ENCODE measurements around the gene TBC1D5. TPM values are rescaled to one million over a fixed set of nuclear protein-coding genes. Genes with fewer than 3 reads are reported as not detected.
"Not testable (repeated sequence)": the region's sequence is repeated elsewhere in the genome, so short reads cannot be mapped to it uniquely, and the experiment has no call there.

The TBC1D5 gene, protein sequence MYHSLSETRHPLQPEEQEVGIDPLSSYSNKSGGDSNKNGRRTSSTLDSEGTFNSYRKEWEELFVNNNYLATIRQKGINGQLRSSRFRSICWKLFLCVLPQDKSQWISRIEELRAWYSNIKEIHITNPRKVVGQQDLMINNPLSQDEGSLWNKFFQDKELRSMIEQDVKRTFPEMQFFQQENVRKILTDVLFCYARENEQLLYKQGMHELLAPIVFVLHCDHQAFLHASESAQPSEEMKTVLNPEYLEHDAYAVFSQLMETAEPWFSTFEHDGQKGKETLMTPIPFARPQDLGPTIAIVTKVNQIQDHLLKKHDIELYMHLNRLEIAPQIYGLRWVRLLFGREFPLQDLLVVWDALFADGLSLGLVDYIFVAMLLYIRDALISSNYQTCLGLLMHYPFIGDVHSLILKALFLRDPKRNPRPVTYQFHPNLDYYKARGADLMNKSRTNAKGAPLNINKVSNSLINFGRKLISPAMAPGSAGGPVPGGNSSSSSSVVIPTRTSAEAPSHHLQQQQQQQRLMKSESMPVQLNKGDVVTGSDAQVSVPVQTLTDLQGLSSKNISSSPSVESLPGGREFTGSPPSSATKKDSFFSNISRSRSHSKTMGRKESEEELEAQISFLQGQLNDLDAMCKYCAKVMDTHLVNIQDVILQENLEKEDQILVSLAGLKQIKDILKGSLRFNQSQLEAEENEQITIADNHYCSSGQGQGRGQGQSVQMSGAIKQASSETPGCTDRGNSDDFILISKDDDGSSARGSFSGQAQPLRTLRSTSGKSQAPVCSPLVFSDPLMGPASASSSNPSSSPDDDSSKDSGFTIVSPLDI
- 17.4 TPM for polyA plus RNA-seq (2012; ENCODE audit: low read depth, missing spikeins)

DNA sequence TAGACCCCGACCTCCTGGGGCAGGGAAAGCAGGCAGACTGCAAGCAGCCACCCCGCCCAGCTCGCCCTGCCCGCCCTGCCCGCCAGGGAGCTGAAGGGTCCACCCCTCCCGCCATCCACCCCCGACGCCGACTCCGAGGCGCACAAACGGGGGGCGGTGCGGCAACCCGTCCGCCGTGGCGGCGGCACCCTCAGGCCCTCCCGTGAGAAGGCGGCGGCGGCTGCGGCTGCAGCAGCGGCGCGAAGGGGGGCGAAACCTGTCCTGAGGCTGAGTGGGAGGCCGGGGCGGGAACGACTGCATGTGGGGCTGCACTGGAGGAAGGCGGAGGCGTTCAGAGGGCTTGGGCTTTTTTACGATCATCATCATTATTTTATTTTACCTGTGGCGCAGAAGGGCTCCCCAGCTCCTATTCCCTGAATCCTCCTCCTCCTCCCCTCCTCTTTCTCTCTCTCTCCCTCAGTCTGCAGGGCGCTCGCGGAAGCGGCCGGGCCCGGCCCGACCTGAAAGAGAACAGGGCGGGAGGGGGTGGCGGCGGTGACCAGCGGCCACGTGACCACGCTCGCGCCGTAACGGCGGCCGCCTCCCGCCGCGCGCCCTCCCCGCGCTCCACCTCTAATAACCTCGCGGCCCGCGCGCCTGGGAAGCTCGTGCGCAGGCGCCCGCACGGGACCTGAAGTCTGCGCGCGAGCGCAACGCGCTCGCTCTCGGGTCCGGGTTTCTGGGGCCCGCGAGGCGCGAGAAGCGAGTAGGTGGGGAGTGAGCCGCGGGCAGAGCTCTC lies at the start of gene TBC1D5:
TSS of gene TBC1D5 (minus strand) at position 530 of the 778 bp plus-strand sequence. CDS start 234,061 bp downstream, outside the sequence.
- peak; percentile 84 for DNase-seq (ENCODE audit: insufficient read length, low spot score)
- peak; percentile 95 for FAIRE-seq
- TF ChIP-seq TAF1 (IDR thresholded peaks at IDR 0.05; ENCODE audit: low read depth, low read length) (peak; percentile 47; the same call in 1 of the 2 replicates), PAX5 (IDR thresholded peaks at IDR 0.05; ENCODE audit: insufficient read depth, low read length, severe bottlenecking) (no peak), POLR2AphosphoS5 (IDR thresholded peaks at IDR 0.05; ENCODE audit: low read depth, low read length) (peak; percentile 50), POU2F2 (IDR thresholded peaks at IDR 0.05; ENCODE audit: low read depth, low read length) (peak; percentile 30; the same call in 1 of the 2 replicates), POLR2A (IDR thresholded peaks at IDR 0.05; ENCODE audit: low read depth, low read length) (no peak), SPI1 (IDR thresholded peaks at IDR 0.05; ENCODE audit: low read depth, low read length) (no peak)

DNA sequence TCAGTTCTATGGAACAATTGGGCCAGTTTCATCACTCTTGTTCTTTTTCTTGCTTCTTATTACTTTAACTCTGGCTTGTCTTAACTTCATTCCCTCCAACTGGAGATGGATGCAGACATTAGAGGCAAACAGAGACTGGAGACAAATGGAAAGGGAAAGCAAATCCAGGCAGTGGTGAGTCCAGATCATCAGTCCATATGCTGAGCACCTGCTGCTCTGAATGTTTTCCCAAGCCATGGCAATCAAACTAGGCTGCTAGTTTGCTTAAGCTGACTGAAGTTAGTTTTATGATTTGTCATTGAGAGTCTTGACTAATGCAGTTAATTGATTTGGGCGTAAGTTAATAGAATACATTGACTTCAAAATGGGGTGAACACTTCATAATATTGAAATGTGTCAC lies 41.0 kb upstream of the TBC1D5 start:
- FAIRE-seq, result no peak
- no peak for DNase-seq (ENCODE audit: insufficient read length, low spot score)
- TF ChIP-seq POLR2A (IDR thresholded peaks at IDR 0.05; ENCODE audit: low read depth, low read length) (no peak), TAF1 (IDR thresholded peaks at IDR 0.05; ENCODE audit: low read depth, low read length) (no peak), POLR2AphosphoS5 (IDR thresholded peaks at IDR 0.05; ENCODE audit: low read depth, low read length) (no peak), PAX5 (IDR thresholded peaks at IDR 0.05; ENCODE audit: insufficient read depth, low read length, severe bottlenecking) (no peak), SPI1 (IDR thresholded peaks at IDR 0.05; ENCODE audit: low read depth, low read length) (no peak), POU2F2 (IDR thresholded peaks at IDR 0.05; ENCODE audit: low read depth, low read length) (no peak)

DNA sequence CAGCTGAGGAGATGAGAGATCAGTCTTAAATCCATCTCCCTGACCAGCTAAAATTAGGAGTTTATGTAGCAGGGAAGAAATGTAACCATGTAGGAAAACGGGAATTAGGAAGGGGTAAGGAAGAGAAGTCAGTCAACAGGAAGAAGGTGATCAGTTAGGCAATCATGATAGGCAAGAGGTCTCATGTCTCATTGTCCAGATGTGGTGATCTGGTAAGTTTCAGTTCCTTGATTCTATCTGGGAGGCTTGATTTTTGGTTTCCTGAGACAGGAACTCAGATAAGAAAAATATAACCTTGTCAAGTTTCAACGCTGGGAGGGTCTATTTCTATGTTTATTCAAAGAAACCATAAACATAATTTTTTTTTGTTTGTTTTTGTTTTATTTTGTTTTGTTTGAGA lies 40.3 kb upstream of the TBC1D5 start:
- no peak for TF ChIP-seq POLR2AphosphoS5 (IDR thresholded peaks at IDR 0.05; ENCODE audit: low read depth, low read length)
- peak; percentile 87 for TF ChIP-seq SPI1 (IDR thresholded peaks at IDR 0.05; ENCODE audit: low read depth, low read length)
- FAIRE-seq (peak; percentile 38), DNase-seq (ENCODE audit: insufficient read length, low spot score) (no peak)

DNA sequence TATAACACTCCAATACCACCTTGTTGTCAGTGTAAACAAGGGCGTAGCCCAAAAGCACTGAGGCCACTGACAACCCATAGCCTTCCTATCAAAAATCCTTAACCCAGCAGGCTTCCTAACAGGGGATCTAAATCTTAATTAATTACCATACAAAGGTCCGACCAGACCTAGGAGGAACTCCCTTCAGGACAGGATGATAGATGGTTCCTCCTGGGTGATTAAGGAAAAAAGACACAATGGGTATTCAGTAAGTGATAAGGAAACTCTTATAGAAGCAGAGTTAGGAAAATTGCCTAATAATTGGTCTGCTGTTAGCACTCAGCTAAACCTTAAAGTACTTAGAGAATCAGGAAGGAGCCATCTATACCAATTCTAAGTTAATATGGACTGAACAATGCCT lies 37.9 kb upstream of the TBC1D5 start:
- not testable (repeated sequence) for DNase-seq (ENCODE audit: insufficient read length, low spot score)

DNA sequence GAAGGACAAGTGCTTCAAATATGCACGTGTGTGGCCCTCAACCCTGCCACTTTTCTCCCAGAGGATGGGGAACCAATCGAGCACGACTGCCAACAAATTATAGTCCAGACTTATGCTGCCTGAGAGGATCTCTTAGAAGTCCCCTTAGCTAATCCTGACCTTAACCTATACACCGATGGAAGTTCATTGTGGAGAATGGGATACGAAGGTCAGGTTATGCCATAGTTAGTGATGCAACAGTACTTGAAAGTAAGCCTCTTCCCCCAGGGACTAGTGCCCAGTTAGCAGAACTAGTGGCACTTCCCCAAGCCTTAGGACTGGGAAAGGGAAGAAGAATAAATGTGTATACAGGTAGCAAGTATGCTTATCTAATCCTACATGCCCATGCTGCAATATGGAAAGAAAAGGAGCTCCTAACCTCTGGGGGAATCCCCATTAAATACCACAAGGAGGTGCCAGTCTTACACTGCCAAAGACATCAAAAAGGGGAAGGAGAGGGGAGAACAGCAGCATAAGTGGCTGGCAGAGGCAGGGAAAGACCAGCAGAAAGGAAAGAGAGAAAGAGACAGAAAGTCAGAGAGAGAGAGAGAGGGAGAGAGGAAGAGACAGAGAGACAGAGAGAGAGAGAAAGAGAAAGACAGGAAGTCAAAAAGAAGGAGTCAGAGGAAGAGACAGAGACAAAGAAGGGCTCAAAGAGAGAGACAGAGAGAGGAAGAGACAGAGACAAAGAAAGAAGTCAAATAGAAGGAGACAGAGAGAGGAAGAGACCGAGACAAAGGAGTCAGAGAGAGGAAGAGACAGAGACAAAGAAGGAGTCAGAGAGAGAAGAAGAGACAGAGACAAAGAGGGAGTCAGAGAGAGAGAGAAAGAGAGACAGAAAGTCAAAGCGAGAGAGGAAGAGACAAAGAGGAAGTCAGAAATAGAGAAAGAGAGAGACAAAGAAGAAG lies 37.1 kb upstream of the TBC1D5 start:
- not testable (repeated sequence) for FAIRE-seq; DNase-seq (ENCODE audit: insufficient read length, low spot score)

More for the DNA sequence above, 37.9 kb upstream of the TBC1D5 start:
- not testable (repeated sequence) for FAIRE-seq

DNA sequence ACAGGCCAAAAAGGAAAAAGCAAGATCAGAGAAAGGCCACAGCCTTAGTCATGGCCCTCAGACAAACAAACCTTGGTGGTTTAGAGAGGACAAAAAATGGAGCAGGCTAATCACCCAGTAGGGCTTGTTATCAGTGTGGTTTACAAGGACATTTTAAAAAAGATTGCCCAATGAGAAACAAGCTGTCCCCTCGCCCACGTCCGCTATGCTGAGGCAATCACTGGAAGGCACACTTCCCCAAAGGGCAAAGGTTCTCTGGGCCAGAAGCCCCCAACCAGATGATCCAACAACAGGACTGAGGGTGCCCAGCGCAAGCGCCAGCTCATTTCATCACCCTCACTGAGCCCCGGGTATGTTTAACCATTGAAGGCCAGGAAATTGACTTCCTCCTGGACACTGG lies 34.9 kb upstream of the TBC1D5 start:
- FAIRE-seq, result not testable (repeated sequence)

DNA sequence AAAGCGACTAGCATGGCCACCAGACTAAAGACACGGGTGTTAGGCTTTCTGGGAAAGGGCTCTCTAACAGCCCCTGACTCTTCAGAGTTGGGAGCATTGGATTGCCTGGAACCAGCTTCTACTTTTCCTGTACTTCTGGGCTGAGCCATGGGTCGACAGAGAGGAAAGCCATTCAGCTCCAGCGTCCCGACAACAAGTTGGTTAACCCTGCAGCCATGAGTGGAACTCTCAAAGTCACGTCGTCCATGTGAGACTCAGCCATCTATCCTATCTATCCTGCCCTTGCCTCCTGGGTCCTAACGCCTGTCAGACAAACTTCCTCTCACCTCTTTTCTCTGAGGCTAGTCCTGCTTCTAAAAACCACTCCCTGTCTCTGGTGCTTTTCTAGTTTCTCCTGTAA lies 32.6 kb upstream of the TBC1D5 start:
- FAIRE-seq, result no peak
- no peak for TF ChIP-seq POLR2A (IDR thresholded peaks at IDR 0.05; ENCODE audit: low read depth, low read length)
- TF ChIP-seq POLR2AphosphoS5 (IDR thresholded peaks at IDR 0.05; ENCODE audit: low read depth, low read length), result no peak
- no peak for TF ChIP-seq SPI1 (IDR thresholded peaks at IDR 0.05; ENCODE audit: low read depth, low read length)
- TF ChIP-seq TAF1 (IDR thresholded peaks at IDR 0.05; ENCODE audit: low read depth, low read length), result no peak
- TF ChIP-seq PAX5 (IDR thresholded peaks at IDR 0.05; ENCODE audit: insufficient read depth, low read length, severe bottlenecking), result no peak
- TF ChIP-seq POU2F2 (IDR thresholded peaks at IDR 0.05; ENCODE audit: low read depth, low read length), result no peak
- DNase-seq (ENCODE audit: insufficient read length, low spot score), result no peak

More for the DNA sequence above, 34.9 kb upstream of the TBC1D5 start:
- DNase-seq (ENCODE audit: insufficient read length, low spot score), result not testable (repeated sequence)

DNA sequence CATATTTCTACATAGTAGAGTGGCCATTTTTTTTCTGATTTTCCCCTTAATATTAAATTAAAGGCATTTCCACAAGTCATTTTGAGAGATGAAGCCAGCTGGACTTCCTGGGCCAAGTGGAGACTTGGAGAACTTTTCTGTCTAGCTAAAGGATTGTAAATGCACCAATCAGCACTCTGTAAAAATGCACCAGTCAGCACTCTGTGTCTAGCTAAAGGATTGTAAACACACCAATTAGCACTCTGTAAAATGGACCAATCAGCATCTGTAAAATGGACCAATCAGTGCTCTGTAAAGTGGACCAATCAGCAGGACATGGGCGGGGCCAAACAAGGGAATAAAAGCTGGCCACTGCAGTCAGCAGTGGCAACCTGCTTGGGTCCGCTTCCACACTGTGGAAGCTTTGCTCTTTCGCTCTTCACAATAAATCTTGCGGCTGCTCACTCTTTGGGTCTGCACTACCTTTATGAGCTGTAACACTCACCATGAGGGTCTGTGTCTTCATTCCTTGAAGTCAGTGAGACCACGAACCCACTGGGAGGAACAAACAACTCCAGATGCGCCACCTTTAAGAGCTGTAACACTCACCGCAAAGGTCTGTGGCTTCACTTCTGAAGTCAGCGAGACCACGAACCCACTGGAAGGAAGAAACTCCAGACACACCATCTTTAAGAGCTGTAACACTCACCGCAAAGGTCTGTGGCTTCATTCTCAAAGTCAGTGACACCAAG lies 31.9 kb upstream of the TBC1D5 start:
- not testable (repeated sequence) for FAIRE-seq; DNase-seq (ENCODE audit: insufficient read length, low spot score)

DNA sequence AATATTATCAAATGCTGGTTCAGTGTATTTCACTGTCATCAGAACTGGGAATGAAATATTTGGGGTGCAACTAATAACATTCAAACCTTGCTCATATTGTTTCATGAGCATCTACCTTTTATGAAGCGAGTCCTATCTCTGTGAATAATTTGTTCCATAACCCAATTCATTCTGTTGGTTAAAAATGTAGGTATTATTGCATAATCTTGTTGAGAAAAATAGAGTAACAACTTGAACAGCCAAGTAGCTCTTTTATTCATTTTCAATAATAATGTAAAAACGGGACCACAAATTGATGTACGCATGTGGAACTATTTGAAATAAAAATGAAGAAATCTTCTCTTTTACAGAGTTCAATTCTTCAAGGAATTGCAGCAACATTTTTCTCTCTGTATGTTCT lies 30.1 kb upstream of the TBC1D5 start:
- TF ChIP-seq POU2F2 (IDR thresholded peaks at IDR 0.05; ENCODE audit: low read depth, low read length) (no peak), PAX5 (IDR thresholded peaks at IDR 0.05; ENCODE audit: insufficient read depth, low read length, severe bottlenecking) (no peak), POLR2AphosphoS5 (IDR thresholded peaks at IDR 0.05; ENCODE audit: low read depth, low read length) (no peak), TAF1 (IDR thresholded peaks at IDR 0.05; ENCODE audit: low read depth, low read length) (no peak), SPI1 (IDR thresholded peaks at IDR 0.05; ENCODE audit: low read depth, low read length) (no peak), POLR2A (IDR thresholded peaks at IDR 0.05; ENCODE audit: low read depth, low read length) (no peak)
- DNase-seq (ENCODE audit: insufficient read length, low spot score), result no peak
- FAIRE-seq, result no peak
